Breast epithelium (tissue), 4 donors: ENCODE measurements around the gene FERMT3. TPM values are rescaled to one million over a fixed set of nuclear protein-coding genes. Genes with fewer than 3 reads are reported as not detected.

Experiments used
- DNase-seq, 2 donors: peaks; one replicate each; pipeline ENCODE4 v3.0.0-alpha.2; 2019; ENCODE audit warnings: low spot score in 2 of 2
- H3K27ac ChIP-seq, 2 donors: fragments of 200-600 bp; sonication (generic) in 1 of 2; one replicate each; pipeline ENCODE4 v1.5.1; 2016 to 2019; ENCODE audit warnings: mild to moderate bottlenecking in 1 of 2
- H3K27me3 ChIP-seq, 2 donors: fragments of 200-600 bp; sonication (generic) in 1 of 2; one replicate each; pipeline versions ENCODE4 v1.5.1 to v1.6.0; 2017 to 2019; ENCODE audit warnings: control low read depth in 1 of 2, mild to moderate bottlenecking in 1 of 2
- H3K36me3 ChIP-seq: fragments of 200-600 bp; one replicate; pipeline ENCODE4 v1.5.1; 2019
- H3K4me1 ChIP-seq, 2 donors: fragments of 200-600 bp; sonication (generic); one replicate each; pipeline ENCODE4 v1.5.1; 2016 to 2019; ENCODE audit warnings: control low read depth in 1 of 2
- H3K4me3 ChIP-seq, 3 donors: fragments of 200-600 bp; sonication (generic); 1 replicate in 2 of 3; 2 replicates in 1 of 3; pipeline ENCODE4 v1.5.1; 2016 to 2019; ENCODE audit warnings: mild to moderate bottlenecking in 3 of 3, moderate library complexity in 2 of 3
- H3K9me3 ChIP-seq, 2 donors: fragments of 200-600 bp; sonication (generic) in 1 of 2; one replicate each; pipeline ENCODE4 v1.5.1; 2016 to 2019; ENCODE audit warnings: control low read depth in 1 of 2
- POLR2A ChIP-seq: fragments of 450-650 bp; IDR thresholded peaks from one replicate; pipeline ENCODE4 v1.6.1; 2016; ENCODE audit warnings: antibody characterized with exemption, mild to moderate bottlenecking, moderate library complexity
- POLR2AphosphoS5 ChIP-seq, 3 donors: sonication (generic); formaldehyde crosslinking; IDR thresholded peaks; one replicate each; pipeline ENCODE4 v1.6.1; 2017; ENCODE audit warnings: antibody characterized with exemption in 3 of 3
- intact Hi-C: fragments of 100-400 bp; cut with DNase I; formaldehyde crosslinking; loops from one replicate; pipeline ENCODE4 v1.15.1; 2023; ENCODE audit warnings: low total_unique reads
- total RNA-seq, 3 donors: library from RNA; depleted of rRNA; stranded (reverse); fragments of >200 nt; gene quantifications; one replicate each; pipeline ENCODE4 v1.1.0, GENCODE V29; 2016
- TF ChIP-seq, protein P1 (sequence below), 3 donors: fragments of 450-650 bp; IDR thresholded peaks; one replicate each; pipeline ENCODE4 v1.5.1; 2016 to 2017; ENCODE audit warnings: antibody characterized with exemption in 3 of 3, mild to moderate bottlenecking in 3 of 3, moderate library complexity in 3 of 3

Gene FERMT3
- total RNA-seq, 3 donors from 2014 or later: 14.0 to 42.2 (median 17.4) TPM

DNA sequence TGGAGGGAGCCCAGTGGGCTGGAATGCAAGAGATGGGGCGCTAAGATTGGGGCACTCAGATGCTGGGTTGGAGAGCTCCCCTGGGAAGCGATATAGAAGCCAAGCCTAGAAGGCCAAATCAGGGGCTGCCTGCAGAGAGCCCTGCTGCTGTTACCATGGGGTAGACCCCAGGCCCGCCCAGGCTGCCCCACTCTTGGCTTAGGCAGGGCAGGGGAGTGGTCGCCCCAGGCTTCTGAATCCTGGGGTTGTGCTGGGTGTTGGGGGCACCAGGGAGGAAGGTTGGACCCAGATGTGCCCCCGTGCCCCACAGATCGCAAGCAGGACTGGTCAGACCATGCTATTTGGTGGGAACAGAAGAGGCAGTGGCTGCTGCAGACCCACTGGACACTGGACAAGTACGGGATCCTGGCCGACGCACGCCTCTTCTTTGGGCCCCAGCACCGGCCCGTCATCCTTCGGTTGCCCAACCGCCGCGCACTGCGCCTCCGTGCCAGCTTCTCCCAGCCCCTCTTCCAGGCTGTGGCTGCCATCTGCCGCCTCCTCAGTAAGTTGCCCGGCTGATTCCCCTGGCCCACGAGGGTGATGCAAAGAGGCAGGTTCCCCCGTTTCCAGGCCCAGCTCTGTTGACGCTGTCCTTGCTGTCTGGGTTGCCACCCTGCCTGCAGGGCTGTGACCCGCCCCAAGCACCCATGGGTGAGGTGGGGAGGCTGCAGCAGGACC is 3.9 kb downstream of the FERMT3 start:
- intact Hi-C loops: no loop called here
- H3K27ac ChIP-seq: no peak overlapping the region
- no peaks in the 10 kb centered on the region for H3K27me3 ChIP-seq
- DNase-seq: no peak
- H3K4me3 ChIP-seq: no peak overlapping the region
- TF ChIP-seq, protein P1, sequence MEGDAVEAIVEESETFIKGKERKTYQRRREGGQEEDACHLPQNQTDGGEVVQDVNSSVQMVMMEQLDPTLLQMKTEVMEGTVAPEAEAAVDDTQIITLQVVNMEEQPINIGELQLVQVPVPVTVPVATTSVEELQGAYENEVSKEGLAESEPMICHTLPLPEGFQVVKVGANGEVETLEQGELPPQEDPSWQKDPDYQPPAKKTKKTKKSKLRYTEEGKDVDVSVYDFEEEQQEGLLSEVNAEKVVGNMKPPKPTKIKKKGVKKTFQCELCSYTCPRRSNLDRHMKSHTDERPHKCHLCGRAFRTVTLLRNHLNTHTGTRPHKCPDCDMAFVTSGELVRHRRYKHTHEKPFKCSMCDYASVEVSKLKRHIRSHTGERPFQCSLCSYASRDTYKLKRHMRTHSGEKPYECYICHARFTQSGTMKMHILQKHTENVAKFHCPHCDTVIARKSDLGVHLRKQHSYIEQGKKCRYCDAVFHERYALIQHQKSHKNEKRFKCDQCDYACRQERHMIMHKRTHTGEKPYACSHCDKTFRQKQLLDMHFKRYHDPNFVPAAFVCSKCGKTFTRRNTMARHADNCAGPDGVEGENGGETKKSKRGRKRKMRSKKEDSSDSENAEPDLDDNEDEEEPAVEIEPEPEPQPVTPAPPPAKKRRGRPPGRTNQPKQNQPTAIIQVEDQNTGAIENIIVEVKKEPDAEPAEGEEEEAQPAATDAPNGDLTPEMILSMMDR (IDR thresholded peaks at IDR 0.05): no peak
- TF ChIP-seq POLR2A (no peak), POLR2AphosphoS5 (IDR thresholded peaks at IDR 0.05) (no peak)
- no peaks in the 10 kb centered on the region for H3K4me1 ChIP-seq
- H3K9me3 ChIP-seq: no peaks in the 10 kb centered on the region
- no peaks in the 10 kb centered on the region for H3K36me3 ChIP-seq

DNA sequence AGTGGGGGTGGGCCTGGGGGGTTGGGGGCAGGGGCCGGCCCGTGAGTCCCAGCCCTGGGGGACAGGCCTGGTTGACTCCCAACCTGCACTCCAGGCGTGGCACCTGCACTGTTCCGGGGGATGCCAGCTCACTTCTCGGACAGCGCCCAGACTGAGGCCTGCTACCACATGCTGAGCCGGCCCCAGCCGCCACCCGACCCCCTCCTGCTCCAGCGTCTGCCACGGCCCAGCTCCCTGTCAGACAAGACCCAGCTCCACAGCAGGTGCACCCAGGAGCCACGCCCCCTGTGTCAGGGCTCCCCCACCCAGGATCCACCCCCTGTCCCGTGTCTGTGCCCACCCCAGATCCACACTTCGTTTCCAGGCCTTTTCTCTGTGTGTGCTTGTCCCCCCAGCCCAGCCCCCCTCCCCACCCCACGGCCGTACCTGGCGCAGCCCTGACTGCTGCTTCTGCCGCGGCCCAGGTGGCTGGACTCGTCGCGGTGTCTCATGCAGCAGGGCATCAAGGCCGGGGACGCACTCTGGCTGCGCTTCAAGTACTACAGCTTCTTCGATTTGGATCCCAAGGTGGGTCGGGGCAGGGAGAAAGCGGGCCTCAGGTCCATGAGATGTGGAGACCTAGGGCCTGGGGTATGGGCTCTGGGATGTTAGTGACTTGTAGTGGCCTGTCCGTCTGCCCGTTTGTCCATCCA is 4.8 kb downstream of the FERMT3 start:
- Histone ChIP-seq H3K4me1 (no peaks in the 10 kb centered on the region), H3K4me3 (no peak overlapping the region), H3K9me3 (no peaks in the 10 kb centered on the region), H3K27ac (no peak overlapping the region), H3K27me3 (no peaks in the 10 kb centered on the region), H3K36me3 (no peaks in the 10 kb centered on the region)
- TF ChIP-seq POLR2AphosphoS5 (IDR thresholded peaks at IDR 0.05): no peak
- TF ChIP-seq, protein P1 (IDR thresholded peaks at IDR 0.05): no peak
- TF ChIP-seq POLR2A: no peak
- DNase-seq: no peak
- intact Hi-C loops: no loop called here

DNA sequence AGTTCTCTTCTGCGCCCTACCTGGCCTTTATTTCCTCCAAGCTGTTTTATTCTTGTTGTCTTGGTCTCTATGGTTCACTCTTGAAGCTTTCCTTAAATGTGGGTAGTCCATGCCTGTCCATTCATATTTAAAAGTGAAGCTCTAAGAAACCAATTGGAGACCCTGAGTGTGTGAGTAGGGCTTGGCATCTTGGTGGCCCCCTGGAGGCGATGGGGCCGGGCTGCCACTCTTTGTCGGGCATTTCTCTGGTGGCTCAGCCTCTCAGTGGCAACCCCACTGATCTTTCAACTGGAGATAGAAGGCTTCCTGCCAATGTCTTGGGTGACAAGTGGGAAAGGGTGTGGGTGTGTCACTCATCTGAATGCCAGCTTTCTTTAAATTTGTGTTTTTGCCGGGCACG is 10.4 kb downstream of the FERMT3 start:
- Histone ChIP-seq H3K27me3 (no peaks in the 10 kb centered on the region), H3K4me1 (no peaks in the 10 kb centered on the region), H3K4me3 (no peak overlapping the region), H3K9me3 (no peaks in the 10 kb centered on the region), H3K27ac (no peak overlapping the region), H3K36me3 (no peaks in the 10 kb centered on the region)
- no peak for DNase-seq
- TF ChIP-seq, protein P1 (IDR thresholded peaks at IDR 0.05): no peak
- no peak for TF ChIP-seq POLR2AphosphoS5 (IDR thresholded peaks at IDR 0.05)
- no peak for TF ChIP-seq POLR2A
- intact Hi-C loops: no loop called here

DNA sequence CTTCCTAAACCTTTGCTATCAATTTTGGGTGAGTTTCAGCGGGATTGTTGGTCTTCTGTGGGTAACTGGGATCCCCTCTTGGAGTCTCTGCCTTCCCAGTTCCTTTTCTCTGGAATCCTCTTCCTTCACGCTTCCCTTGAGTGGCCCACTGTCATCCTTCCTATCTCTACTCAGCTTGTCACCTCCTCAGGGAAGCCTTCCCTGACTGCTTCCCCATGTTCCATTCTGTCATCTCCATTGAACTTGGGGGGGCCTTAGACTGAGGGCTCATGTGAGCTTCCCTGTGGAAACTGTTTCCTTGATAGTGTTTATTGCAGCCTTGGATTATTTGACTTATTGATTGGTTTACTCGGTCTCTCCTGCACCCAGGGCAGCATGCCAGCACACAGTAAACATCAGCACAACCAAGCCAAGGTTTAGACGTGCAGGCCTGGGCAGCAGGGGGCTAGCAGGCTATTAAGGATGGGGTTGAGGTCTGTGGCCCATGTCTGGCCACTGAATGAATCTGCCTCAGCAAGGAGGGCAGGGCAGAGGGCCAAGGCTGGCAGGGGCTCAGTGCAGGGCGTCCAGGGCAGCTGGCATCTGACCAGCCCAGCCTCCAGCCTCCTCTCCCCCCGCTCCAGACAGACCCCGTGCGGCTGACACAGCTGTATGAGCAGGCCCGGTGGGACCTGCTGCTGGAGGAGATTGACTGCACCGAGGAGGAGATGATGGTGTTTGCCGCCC is 12.3 kb downstream of the FERMT3 start:
- no peak for TF ChIP-seq POLR2A
- TF ChIP-seq POLR2AphosphoS5 (IDR thresholded peaks at IDR 0.05): no peak
- TF ChIP-seq, protein P1 (IDR thresholded peaks at IDR 0.05): no peak
- DNase-seq: no peak
- Histone ChIP-seq H3K9me3 (no peaks in the 10 kb centered on the region), H3K36me3 (no peaks in the 10 kb centered on the region), H3K27me3 (no peaks in the 10 kb centered on the region), H3K27ac (no peak overlapping the region), H3K4me3 (no peak overlapping the region), H3K4me1 (no peaks in the 10 kb centered on the region)
- intact Hi-C loops: no loop called here

DNA sequence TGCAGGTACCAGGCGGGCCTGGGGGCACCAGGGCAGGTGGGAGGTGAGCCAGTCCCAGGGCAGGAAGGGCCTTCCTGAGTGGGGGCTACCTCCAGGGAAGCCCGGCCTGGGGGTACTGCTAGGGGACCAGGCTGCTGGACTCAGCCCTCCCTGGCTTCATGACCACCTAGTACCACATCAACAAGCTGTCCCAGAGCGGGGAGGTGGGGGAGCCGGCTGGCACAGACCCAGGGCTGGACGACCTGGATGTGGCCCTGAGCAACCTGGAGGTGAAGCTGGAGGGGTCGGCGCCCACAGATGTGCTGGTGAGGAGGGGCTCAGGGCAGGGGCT is 12.8 kb downstream of the FERMT3 start:
- no peak for DNase-seq
- intact Hi-C loops: no loop called here
- TF ChIP-seq, protein P1 (IDR thresholded peaks at IDR 0.05): no peak
- TF ChIP-seq POLR2AphosphoS5 (IDR thresholded peaks at IDR 0.05) (no peak), POLR2A (no peak)
- Histone ChIP-seq H3K4me3 (no peak overlapping the region), H3K27ac (no peak overlapping the region), H3K4me1 (no peaks in the 10 kb centered on the region), H3K36me3 (no peaks in the 10 kb centered on the region), H3K27me3 (no peaks in the 10 kb centered on the region), H3K9me3 (no peaks in the 10 kb centered on the region)
